Measurements from ENCODE around the gene LY6G6D. TPM values are rescaled to one million over a fixed set of nuclear protein-coding genes. Genes with fewer than 3 reads are reported as not detected.

LY6G6D gene
- total RNA-seq, 1 experiment from 2014 or later: not detected

DNA sequence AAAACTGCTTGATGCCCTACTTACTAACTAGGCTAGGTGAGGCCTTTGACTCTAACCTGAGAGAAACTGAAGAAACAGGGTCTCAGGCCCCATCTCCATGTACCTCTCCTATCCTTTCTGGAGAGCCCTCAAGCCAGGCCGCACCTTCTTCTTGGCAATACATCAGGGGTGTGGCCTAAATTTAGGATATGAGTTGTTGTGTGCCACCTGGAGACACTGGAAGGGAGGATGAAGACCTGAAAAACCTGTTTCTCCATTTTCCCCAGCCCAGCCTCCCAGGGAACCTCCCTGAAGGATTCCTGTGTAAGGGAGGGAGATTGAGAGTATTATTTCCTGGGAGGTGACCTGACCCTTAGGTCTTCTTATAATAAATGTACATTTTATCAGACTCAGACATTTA lies 3.1 kb downstream of the LY6G6D start:
- intact Hi-C loops (cut with micrococcal nuclease): loop anchor here (10.0 kb wide), 1 partner anchor 47 kb away; the partner anchor contains the start of gene SAPCD1
- POLR2A ChIA-PET (ENCODE audit: unreplicated experiment): no interaction called here

DNA sequence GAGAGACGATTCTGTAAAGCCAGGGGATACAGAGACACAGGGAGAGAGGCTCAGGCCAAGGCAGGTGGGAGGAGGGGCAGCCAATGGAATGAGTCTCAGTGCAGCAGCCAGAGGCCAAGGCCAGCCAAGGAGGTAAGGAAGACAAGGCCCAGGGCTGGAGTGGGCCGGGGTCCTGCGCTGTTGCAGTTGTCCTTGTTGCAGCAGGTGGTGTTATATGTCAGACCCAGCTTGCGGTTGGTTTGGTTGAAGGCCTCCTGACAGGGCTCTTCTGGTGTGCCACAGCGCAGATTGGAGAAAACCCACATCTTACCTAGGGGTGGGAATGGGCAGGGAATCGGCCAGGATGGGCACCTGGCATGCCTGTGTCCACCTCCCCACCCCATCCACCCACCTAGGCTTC lies 3.9 kb downstream of the LY6G6D start:
- no peak for DNase-seq
- BruUV-seq (replicated peaks): no TSS peak
- Histone ChIP-seq H3K4me1 (ENCODE audit: insufficient read depth, low read length) (peaks cover 29% of the 10 kb centered on the region), H3K79me2 (ENCODE audit: low read length) (no peaks in the 10 kb centered on the region), H2AFZ (ENCODE audit: low read length) (no peak overlapping the region), H3K9me2 (replicated peaks; ENCODE audit: low read length) (no peaks in the 10 kb centered on the region), H3K27ac (ENCODE audit: low read length) (peak overlapping the region; percentile 51), H3K9me3 (ENCODE audit: low read length) (no peaks in the 10 kb centered on the region), H3K4me2 (ENCODE audit: low read length) (peak overlapping the region; percentile 58), H3K9ac (ENCODE audit: low read length) (no peak overlapping the region), H3K36me3 (ENCODE audit: low read depth, low read length) (no peaks in the 10 kb centered on the region), H4K20me1 (ENCODE audit: low read length) (no peaks in the 10 kb centered on the region), H3F3A (ENCODE audit: low read length, unreplicated experiment) (no peaks in the 10 kb centered on the region), H3K27me3 (ENCODE audit: low read length) (no peaks in the 10 kb centered on the region), H3K4me3 (ENCODE audit: low read length) (no peak overlapping the region)
- intact Hi-C loops (cut with micrococcal nuclease): loop anchor here (10.0 kb wide), 1 partner anchor 46 kb away; the partner anchor contains the start of gene SAPCD1
- TF ChIP-seq, protein P1, sequence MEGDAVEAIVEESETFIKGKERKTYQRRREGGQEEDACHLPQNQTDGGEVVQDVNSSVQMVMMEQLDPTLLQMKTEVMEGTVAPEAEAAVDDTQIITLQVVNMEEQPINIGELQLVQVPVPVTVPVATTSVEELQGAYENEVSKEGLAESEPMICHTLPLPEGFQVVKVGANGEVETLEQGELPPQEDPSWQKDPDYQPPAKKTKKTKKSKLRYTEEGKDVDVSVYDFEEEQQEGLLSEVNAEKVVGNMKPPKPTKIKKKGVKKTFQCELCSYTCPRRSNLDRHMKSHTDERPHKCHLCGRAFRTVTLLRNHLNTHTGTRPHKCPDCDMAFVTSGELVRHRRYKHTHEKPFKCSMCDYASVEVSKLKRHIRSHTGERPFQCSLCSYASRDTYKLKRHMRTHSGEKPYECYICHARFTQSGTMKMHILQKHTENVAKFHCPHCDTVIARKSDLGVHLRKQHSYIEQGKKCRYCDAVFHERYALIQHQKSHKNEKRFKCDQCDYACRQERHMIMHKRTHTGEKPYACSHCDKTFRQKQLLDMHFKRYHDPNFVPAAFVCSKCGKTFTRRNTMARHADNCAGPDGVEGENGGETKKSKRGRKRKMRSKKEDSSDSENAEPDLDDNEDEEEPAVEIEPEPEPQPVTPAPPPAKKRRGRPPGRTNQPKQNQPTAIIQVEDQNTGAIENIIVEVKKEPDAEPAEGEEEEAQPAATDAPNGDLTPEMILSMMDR (conservative IDR thresholded peaks at IDR 0.05; ENCODE audit: low read depth, low read length): no peak
- TF ChIP-seq EZH2 (IDR thresholded peaks at IDR 0.05; ENCODE audit: low read length, unreplicated experiment) (no peak), EZH2phosphoT487 (IDR thresholded peaks at IDR 0.05; ENCODE audit: borderline replicate concordance, low read length) (no peak)
- CTCF ChIA-PET: interaction anchor here (0.6 kb wide), 1 partner anchor 47 kb away, joined by 3 read pairs; no protein-coding TSS in a partner anchor
- ATAC-seq: no peak
- POLR2A ChIA-PET (ENCODE audit: unreplicated experiment): no interaction called here

More for the DNA sequence above, 3.1 kb downstream of the LY6G6D start:
- peak overlapping the region; percentile 73 for H3K4me2 ChIP-seq (ENCODE audit: low read length)
- ATAC-seq: peak; percentile 73
- no peak for TF ChIP-seq EZH2 (IDR thresholded peaks at IDR 0.05; ENCODE audit: low read length, unreplicated experiment)
- TF ChIP-seq, protein P1 (conservative IDR thresholded peaks at IDR 0.05; ENCODE audit: low read depth, low read length): no peak
- no peak for TF ChIP-seq EZH2phosphoT487 (IDR thresholded peaks at IDR 0.05; ENCODE audit: borderline replicate concordance, low read length)
- no TSS peak for BruUV-seq (replicated peaks)
- peak overlapping the region; percentile 13; the same call in 1 of the 2 replicates for H2AFZ ChIP-seq (ENCODE audit: low read length)
- H3K27me3 ChIP-seq (ENCODE audit: low read length): no peaks in the 10 kb centered on the region
- no peaks in the 10 kb centered on the region for H3K79me2 ChIP-seq (ENCODE audit: low read length)
- CTCF ChIA-PET: interaction anchor here (0.6 kb wide), 1 partner anchor 48 kb away, joined by 3 read pairs; no protein-coding TSS in a partner anchor
- peak overlapping the region; percentile 15; the same call in 1 of the 2 replicates for H3K4me3 ChIP-seq (ENCODE audit: low read length)
- H3F3A ChIP-seq (ENCODE audit: low read length, unreplicated experiment): no peaks in the 10 kb centered on the region
- H3K4me1 ChIP-seq (ENCODE audit: insufficient read depth, low read length): peaks cover 29% of the 10 kb centered on the region
- no peaks in the 10 kb centered on the region for H3K9me2 ChIP-seq (replicated peaks; ENCODE audit: low read length)
- H3K36me3 ChIP-seq (ENCODE audit: low read depth, low read length): no peaks in the 10 kb centered on the region
- peak overlapping the region; percentile 81 for H3K27ac ChIP-seq (ENCODE audit: low read length)
- peak; percentile 98 for DNase-seq
- H3K9me3 ChIP-seq (ENCODE audit: low read length): no peaks in the 10 kb centered on the region
- H3K9ac ChIP-seq (ENCODE audit: low read length): peak overlapping the region; percentile 28; the same call in 1 of the 2 replicates
- H4K20me1 ChIP-seq (ENCODE audit: low read length): no peaks in the 10 kb centered on the region

DNA sequence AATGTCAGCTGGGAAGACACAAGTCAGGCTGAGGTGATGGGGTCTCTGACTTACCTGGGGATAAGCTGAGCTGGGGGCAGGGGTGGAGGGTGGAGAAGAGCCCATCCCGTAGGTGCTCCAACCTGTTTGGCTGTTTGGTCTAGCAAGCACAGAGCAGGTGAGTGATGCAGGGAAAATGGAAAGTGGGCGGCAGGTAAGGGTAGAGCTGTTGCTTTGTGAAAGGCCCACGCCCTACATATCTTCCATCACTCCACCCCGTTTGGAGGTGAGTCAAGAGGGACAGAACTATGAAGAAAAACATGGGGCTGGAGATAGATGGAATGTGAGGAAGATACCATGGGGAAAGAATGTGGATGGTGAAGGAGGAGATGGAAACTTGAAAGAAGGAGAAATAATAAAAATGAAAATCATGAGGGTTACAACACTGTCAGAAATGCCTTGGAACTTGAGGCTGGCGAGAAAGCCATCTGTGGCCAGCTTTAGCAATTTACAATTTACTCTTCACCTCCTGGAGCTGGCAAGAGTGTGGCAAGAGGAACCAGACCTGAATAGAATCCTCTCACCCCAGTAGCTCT lies 5.1 kb downstream of the LY6G6D start:
- H3K9ac ChIP-seq (ENCODE audit: low read length): no peak overlapping the region
- no peaks in the 10 kb centered on the region for H3K9me2 ChIP-seq (replicated peaks; ENCODE audit: low read length)
- H3K27ac ChIP-seq (ENCODE audit: low read length): no peak overlapping the region
- H3K36me3 ChIP-seq (ENCODE audit: low read depth, low read length): no peaks in the 10 kb centered on the region
- no peaks in the 10 kb centered on the region for H3K9me3 ChIP-seq (ENCODE audit: low read length)
- TF ChIP-seq, protein P1 (conservative IDR thresholded peaks at IDR 0.05; ENCODE audit: low read depth, low read length): no peak
- TF ChIP-seq EZH2phosphoT487 (IDR thresholded peaks at IDR 0.05; ENCODE audit: borderline replicate concordance, low read length) (no peak), EZH2 (IDR thresholded peaks at IDR 0.05; ENCODE audit: low read length, unreplicated experiment) (no peak)
- H3K27me3 ChIP-seq (ENCODE audit: low read length): no peaks in the 10 kb centered on the region
- CTCF ChIA-PET: no interaction called here
- H3K4me1 ChIP-seq (ENCODE audit: insufficient read depth, low read length): peaks cover 29% of the 10 kb centered on the region
- no peak overlapping the region for H3K4me2 ChIP-seq (ENCODE audit: low read length)
- intact Hi-C loops (cut with micrococcal nuclease): no loop called here
- ATAC-seq (no peak), DNase-seq (peak; percentile 37)
- H3F3A ChIP-seq (ENCODE audit: low read length, unreplicated experiment): no peaks in the 10 kb centered on the region
- no peak overlapping the region for H3K4me3 ChIP-seq (ENCODE audit: low read length)
- no peak overlapping the region for H2AFZ ChIP-seq (ENCODE audit: low read length)
- H4K20me1 ChIP-seq (ENCODE audit: low read length): no peaks in the 10 kb centered on the region
- POLR2A ChIA-PET (ENCODE audit: unreplicated experiment): no interaction called here
- H3K79me2 ChIP-seq (ENCODE audit: low read length): no peaks in the 10 kb centered on the region
- BruUV-seq (replicated peaks): no TSS peak

Data from PC-3 (cell line).